Measurements from ENCODE around the gene DDX41.
A peak's percentile ranks its signal among the peaks of the same experiment; 100 is the strongest.

Gene DDX41

GRCh38 chr5:177529247-177530203, 12.8 kb upstream of the DDX41 start:
- DNase-seq: no peak
- CTCF ChIA-PET: no interaction called here
- no peaks in the 10 kb centered on the region for H3K27me3 Mint-ChIP-seq

GRCh38 chr5:177528631-177529030, 11.9 kb upstream of the DDX41 start:
- CTCF ChIA-PET: no interaction called here
- Mint-ChIP-seq H3K27ac (no peak overlapping the region), H3K4me1 (no peaks in the 10 kb centered on the region), H3K27me3 (no peaks in the 10 kb centered on the region), H3K36me3 (peaks cover 27% of the 10 kb centered on the region), H3K4me3 (no peak overlapping the region), H3K9me3 (no peaks in the 10 kb centered on the region)
- DNase-seq: no peak

More at GRCh38 chr5:177529247-177530203, 12.8 kb upstream of the DDX41 start:
- peaks cover 27% of the 10 kb centered on the region for H3K36me3 Mint-ChIP-seq
- H3K4me3 Mint-ChIP-seq: no peak overlapping the region
- no peaks in the 10 kb centered on the region for H3K9me3 Mint-ChIP-seq
- H3K27ac Mint-ChIP-seq: peak overlapping the region; percentile 12
- H3K4me1 Mint-ChIP-seq: no peaks in the 10 kb centered on the region

- no peak for DNase-seq
- Mint-ChIP-seq H3K4me1 (no peaks in the 10 kb centered on the region), H3K27me3 (no peaks in the 10 kb centered on the region), H3K4me3 (no peak overlapping the region), H3K36me3 (peaks cover 23% of the 10 kb centered on the region), H3K9me3 (no peaks in the 10 kb centered on the region), H3K27ac (no peak overlapping the region)
- CTCF ChIA-PET: no interaction called here
Observed at GRCh38 chr5:177527595-177527994, 10.8 kb upstream of the DDX41 start.

- no peak for DNase-seq
- CTCF ChIA-PET: no interaction called here
- peaks cover 18% of the 10 kb centered on the region for H3K36me3 Mint-ChIP-seq
- H3K27ac Mint-ChIP-seq: no peak overlapping the region
- no peaks in the 10 kb centered on the region for H3K4me1 Mint-ChIP-seq
- H3K9me3 Mint-ChIP-seq: no peaks in the 10 kb centered on the region
- H3K4me3 Mint-ChIP-seq: no peak overlapping the region
- no peaks in the 10 kb centered on the region for H3K27me3 Mint-ChIP-seq
Observed at GRCh38 chr5:177526791-177527190, 10.0 kb upstream of the DDX41 start.

- Mint-ChIP-seq H3K4me3 (no peak overlapping the region), H3K9me3 (no peaks in the 10 kb centered on the region), H3K27ac (no peak overlapping the region), H3K36me3 (peaks cover 16% of the 10 kb centered on the region), H3K4me1 (peaks cover 6% of the 10 kb centered on the region), H3K27me3 (no peaks in the 10 kb centered on the region)
- DNase-seq: no peak
- CTCF ChIA-PET: interaction anchor here (0.7 kb wide), 1 partner anchor 11 kb away, joined by 3 read pairs; no protein-coding TSS in a partner anchor
Observed at GRCh38 chr5:177526191-177526590, 9.4 kb upstream of the DDX41 start.

GRCh38 chr5:177524941-177525655, 8.3 kb upstream of the DDX41 start:
- H3K36me3 Mint-ChIP-seq: peaks cover 12% of the 10 kb centered on the region
- H3K27ac Mint-ChIP-seq: no peak overlapping the region
- no peak overlapping the region for H3K4me3 Mint-ChIP-seq
- no peak for DNase-seq
- peaks cover 16% of the 10 kb centered on the region for H3K4me1 Mint-ChIP-seq
- no peaks in the 10 kb centered on the region for H3K9me3 Mint-ChIP-seq
- H3K27me3 Mint-ChIP-seq: no peaks in the 10 kb centered on the region
- CTCF ChIA-PET: interaction anchor here (0.9 kb wide), 1 partner anchor 453 kb away, joined by 3 read pairs; no protein-coding TSS in a partner anchor

- Mint-ChIP-seq H3K9me3 (no peaks in the 10 kb centered on the region), H3K36me3 (peaks cover 15% of the 10 kb centered on the region), H3K27me3 (no peaks in the 10 kb centered on the region), H3K4me1 (peaks cover 21% of the 10 kb centered on the region), H3K27ac (no peak overlapping the region), H3K4me3 (no peak overlapping the region)
- CTCF ChIA-PET: interaction anchor here (0.7 to 0.9 kb wide), 2 partner anchors 13 to 453 kb away, joined by 3 read pairs; no protein-coding TSS in a partner anchor
- no peak for DNase-seq
Observed at GRCh38 chr5:177524539-177524900, 7.8 kb upstream of the DDX41 start.

GRCh38 chr5:177523711-177524538, 7.2 kb upstream of the DDX41 start:
- Mint-ChIP-seq H3K4me1 (peaks cover 27% of the 10 kb centered on the region), H3K36me3 (peaks cover 14% of the 10 kb centered on the region), H3K4me3 (no peak overlapping the region), H3K27me3 (no peaks in the 10 kb centered on the region), H3K9me3 (no peaks in the 10 kb centered on the region), H3K27ac (no peak overlapping the region)
- no peak for DNase-seq
- CTCF ChIA-PET: interaction anchor here (0.7 kb wide), 1 partner anchor 14 kb away, joined by 3 read pairs; no protein-coding TSS in a partner anchor

GRCh38 chr5:177520916-177521513, 4.3 kb upstream of the DDX41 start:
- H3K4me1 Mint-ChIP-seq: peaks cover 38% of the 10 kb centered on the region
- H3K27me3 Mint-ChIP-seq: no peaks in the 10 kb centered on the region
- no peaks in the 10 kb centered on the region for H3K9me3 Mint-ChIP-seq
- peak overlapping the region; percentile 7 for H3K27ac Mint-ChIP-seq
- peaks cover 21% of the 10 kb centered on the region for H3K36me3 Mint-ChIP-seq
- CTCF ChIA-PET: interaction anchor here (0.7 to 1.6 kb wide), 2 partner anchors 19 to 33 kb away, joined by 3 to 4 read pairs; no protein-coding TSS in a partner anchor
- H3K4me3 Mint-ChIP-seq: no peak overlapping the region
- DNase-seq: no peak

GRCh38 chr5:177520271-177520670, 3.5 kb upstream of the DDX41 start:
- CTCF ChIA-PET: no interaction called here

GRCh38 chr5:177519463-177520235, 2.9 kb upstream of the DDX41 start:
- peaks cover 29% of the 10 kb centered on the region for H3K36me3 Mint-ChIP-seq
- no peak for DNase-seq
- peaks cover 51% of the 10 kb centered on the region for H3K4me1 Mint-ChIP-seq
- H3K4me3 Mint-ChIP-seq: no peak overlapping the region
- H3K9me3 Mint-ChIP-seq: no peaks in the 10 kb centered on the region
- peak overlapping the region; percentile 37 for H3K27ac Mint-ChIP-seq
- no peaks in the 10 kb centered on the region for H3K27me3 Mint-ChIP-seq
- CTCF ChIA-PET: interaction anchor here (1.2 kb wide), 1 partner anchor 200 kb away, joined by 3 read pairs; no protein-coding TSS in a partner anchor

More at GRCh38 chr5:177520271-177520670, 3.5 kb upstream of the DDX41 start:
- Mint-ChIP-seq H3K27ac (no peak overlapping the region), H3K4me1 (peaks cover 45% of the 10 kb centered on the region), H3K9me3 (no peaks in the 10 kb centered on the region), H3K27me3 (no peaks in the 10 kb centered on the region), H3K4me3 (no peak overlapping the region), H3K36me3 (peaks cover 25% of the 10 kb centered on the region)
- no peak for DNase-seq

GRCh38 chr5:177515580-177515979, 1.2 kb downstream of the DDX41 start:
- H3K36me3 Mint-ChIP-seq: peaks cover 53% of the 10 kb centered on the region
- DNase-seq: no peak
- CTCF ChIA-PET: interaction anchor here (0.9 to 1.3 kb wide), 4 partner anchors 10 to 125 kb away, joined by 3 to 6 read pairs (median 4); no protein-coding TSS in a partner anchor
- peak overlapping the region; percentile 79 for H3K4me3 Mint-ChIP-seq
- no peaks in the 10 kb centered on the region for H3K9me3 Mint-ChIP-seq
- H3K27me3 Mint-ChIP-seq: no peaks in the 10 kb centered on the region
- H3K4me1 Mint-ChIP-seq: peaks cover 47% of the 10 kb centered on the region
- H3K27ac Mint-ChIP-seq: peak overlapping the region; percentile 73

GRCh38 chr5:177514541-177514940, 2.2 kb downstream of the DDX41 start:
- no peak for DNase-seq
- Mint-ChIP-seq H3K4me3 (peak overlapping the region; percentile 79), H3K27ac (no peak overlapping the region), H3K27me3 (no peaks in the 10 kb centered on the region), H3K36me3 (peaks cover 47% of the 10 kb centered on the region), H3K4me1 (peaks cover 40% of the 10 kb centered on the region), H3K9me3 (no peaks in the 10 kb centered on the region)
- CTCF ChIA-PET: interaction anchor here (1.5 kb wide), 1 partner anchor 13 kb away, joined by 6 read pairs; no protein-coding TSS in a partner anchor

All from activated naive CD4-positive, alpha-beta T cell treated with anti-CD3 and anti-CD28 coated beads, Interleukin-2, amount 10 ng/mL, durations not matched to agents 7 days and 5 days (primary cell).